Fibroblast of peridontal ligament (primary cell): ENCODE results near the gene FZD4.
"Not testable (repeated sequence)": the region's sequence is repeated elsewhere in the genome, so short reads cannot be mapped to it uniquely, and the experiment has no call there.

Experiments
- DNase-seq: peaks from one replicate; pipeline ENCODE4 v3.0.0-alpha.2; 2010; ENCODE audit errors: extremely low read depth

FZD4 gene

GRCh38 chr11:86955361-86956120 is at the start of gene FZD4:
FZD4 (minus strand) TSS chr11:86955395; CDS start chr11:86955085, 310 bp downstream.
- peak; percentile 67 for DNase-seq

- DNase-seq: not testable (repeated sequence)
These were observed 49.1 kb upstream of the FZD4 start for GRCh38 chr11:87004281-87004680.

- no peak for DNase-seq
These were observed 47.7 kb upstream of the FZD4 start for GRCh38 chr11:87002918-87003317.

- DNase-seq: no peak
These were observed 44.9 kb upstream of the FZD4 start for GRCh38 chr11:86999859-87000753.

- no peak for DNase-seq
These were observed 44.2 kb upstream of the FZD4 start for GRCh38 chr11:86999388-86999787.

GRCh38 chr11:86996953-86997570 is 41.9 kb upstream of the FZD4 start:
- DNase-seq: no peak

GRCh38 chr11:86993031-86993430 is 37.8 kb upstream of the FZD4 start:
- DNase-seq: no peak

- not testable (repeated sequence) for DNase-seq
These were observed 37.1 kb upstream of the FZD4 start for GRCh38 chr11:86992340-86992739.

GRCh38 chr11:86991341-86991740 is 36.1 kb upstream of the FZD4 start:
- no peak for DNase-seq

- peak; percentile 50 for DNase-seq
These were observed 35.3 kb upstream of the FZD4 start for GRCh38 chr11:86990515-86990914.

- no peak for DNase-seq
These were observed 34.8 kb upstream of the FZD4 start for GRCh38 chr11:86990031-86990430.

- DNase-seq: no peak
These were observed 33.2 kb upstream of the FZD4 start for GRCh38 chr11:86988351-86988881.

- no peak for DNase-seq
These were observed 32.5 kb upstream of the FZD4 start for GRCh38 chr11:86987679-86988078.

GRCh38 chr11:86984701-86985100 is 29.5 kb upstream of the FZD4 start:
- DNase-seq: no peak

GRCh38 chr11:86983021-86983488 is 27.9 kb upstream of the FZD4 start:
- DNase-seq: no peak

GRCh38 chr11:86981777-86982540 is 26.8 kb upstream of the FZD4 start:
- DNase-seq: no peak

- DNase-seq: peak; percentile 30
These were observed 25.0 kb upstream of the FZD4 start for GRCh38 chr11:86980086-86980796.

- peak; percentile 71 for DNase-seq
These were observed 23.8 kb upstream of the FZD4 start for GRCh38 chr11:86978756-86979608.

- DNase-seq: peak; percentile 27
These were observed 23.1 kb upstream of the FZD4 start for GRCh38 chr11:86978247-86978646.
